WTC11 (cell line): ENCODE results near the gene OPN5.

Experiments
- E2F4 ChIP-seq: sonication (generic); formaldehyde crosslinking; IDR thresholded peaks from 2 replicates; pipeline ENCODE4 v1.8.1; 2022; ENCODE audit warnings: low read depth, mild to moderate bottlenecking, moderate library complexity, missing genetic modification reagents, borderline replicate concordance
- MLX ChIP-seq: sonication (generic); formaldehyde crosslinking; IDR thresholded peaks from 2 replicates; pipeline ENCODE4 v1.8.1; 2023; ENCODE audit warnings: mild to moderate bottlenecking, missing genetic modification reagents, moderate library complexity
- NR3C1 ChIP-seq: sonication (generic); formaldehyde crosslinking; conservative IDR thresholded peaks from 2 replicates; pipeline ENCODE4 v1.8.1; 2023; ENCODE audit warnings: low read depth, mild to moderate bottlenecking, missing genetic modification reagents
- TCF7 ChIP-seq: sonication (generic); formaldehyde crosslinking; IDR thresholded peaks from 2 replicates; pipeline ENCODE4 v1.8.0; 2022; ENCODE audit warnings: mild to moderate bottlenecking, low read depth, missing genetic modification reagents, moderate library complexity
- TEAD4 ChIP-seq: sonication (generic); formaldehyde crosslinking; IDR thresholded peaks from 2 replicates; pipeline ENCODE4 v1.8.0; 2022; ENCODE audit warnings: mild to moderate bottlenecking, missing genetic modification reagents
- ZNF396 ChIP-seq: fragments of 250-450 bp; sonication (Bioruptor Pico); IDR thresholded peaks from 2 replicates; pipeline ENCODE4 v1.8.0; 2021; ENCODE audit warnings: mild to moderate bottlenecking, moderate library complexity, borderline replicate concordance
- ZNF423 ChIP-seq: fragments of 250-450 bp; sonication (Bioruptor Pico); IDR thresholded peaks from 2 replicates; pipeline ENCODE4 v2.1.2; 2022; ENCODE audit warnings: mild to moderate bottlenecking, moderate library complexity
- TF ChIP-seq, protein P1 (sequence below): sonication (generic); formaldehyde crosslinking; IDR thresholded peaks from 2 replicates; pipeline ENCODE4 v1.8.0; 2022; ENCODE audit warnings: mild to moderate bottlenecking, missing genetic modification reagents
- TF ChIP-seq, protein P2 (sequence below): sonication (generic); formaldehyde crosslinking; IDR thresholded peaks from 2 replicates; pipeline ENCODE4 v1.8.1; 2023; ENCODE audit warnings: mild to moderate bottlenecking, missing genetic modification reagents, moderate library complexity

- TF ChIP-seq, protein P1, sequence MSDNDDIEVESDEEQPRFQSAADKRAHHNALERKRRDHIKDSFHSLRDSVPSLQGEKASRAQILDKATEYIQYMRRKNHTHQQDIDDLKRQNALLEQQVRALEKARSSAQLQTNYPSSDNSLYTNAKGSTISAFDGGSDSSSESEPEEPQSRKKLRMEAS (CRISPR knock-in tag): no peak
- TF ChIP-seq TCF7 (CRISPR knock-in tag) (no peak), E2F4 (CRISPR knock-in tag) (no peak), NR3C1 (CRISPR knock-in tag) (no peak), TEAD4 (CRISPR knock-in tag) (no peak), MLX (no peak), ZNF396 (CRISPR knock-in tag) (no peak), ZNF423 (CRISPR knock-in tag) (no peak)
- TF ChIP-seq, protein P2, sequence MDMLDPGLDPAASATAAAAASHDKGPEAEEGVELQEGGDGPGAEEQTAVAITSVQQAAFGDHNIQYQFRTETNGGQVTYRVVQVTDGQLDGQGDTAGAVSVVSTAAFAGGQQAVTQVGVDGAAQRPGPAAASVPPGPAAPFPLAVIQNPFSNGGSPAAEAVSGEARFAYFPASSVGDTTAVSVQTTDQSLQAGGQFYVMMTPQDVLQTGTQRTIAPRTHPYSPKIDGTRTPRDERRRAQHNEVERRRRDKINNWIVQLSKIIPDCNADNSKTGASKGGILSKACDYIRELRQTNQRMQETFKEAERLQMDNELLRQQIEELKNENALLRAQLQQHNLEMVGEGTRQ (CRISPR knock-in tag): no peak
These were observed 8.8 kb upstream of the OPN5 start for GRCh38 chr6:47773005-47773404.
